ENCODE data around the gene C1QL4. TPM values are rescaled to one million over a fixed set of nuclear protein-coding genes. Genes with fewer than 3 reads are reported as not detected.

Gene C1QL4
- total and polyA plus RNA-seq, 9 of the 15 experiments (the other 6 are each of a cell fraction or from before 2014, with no cell fraction given) = 0.08 to 2.1 (median 0.31) TPM

DNA sequence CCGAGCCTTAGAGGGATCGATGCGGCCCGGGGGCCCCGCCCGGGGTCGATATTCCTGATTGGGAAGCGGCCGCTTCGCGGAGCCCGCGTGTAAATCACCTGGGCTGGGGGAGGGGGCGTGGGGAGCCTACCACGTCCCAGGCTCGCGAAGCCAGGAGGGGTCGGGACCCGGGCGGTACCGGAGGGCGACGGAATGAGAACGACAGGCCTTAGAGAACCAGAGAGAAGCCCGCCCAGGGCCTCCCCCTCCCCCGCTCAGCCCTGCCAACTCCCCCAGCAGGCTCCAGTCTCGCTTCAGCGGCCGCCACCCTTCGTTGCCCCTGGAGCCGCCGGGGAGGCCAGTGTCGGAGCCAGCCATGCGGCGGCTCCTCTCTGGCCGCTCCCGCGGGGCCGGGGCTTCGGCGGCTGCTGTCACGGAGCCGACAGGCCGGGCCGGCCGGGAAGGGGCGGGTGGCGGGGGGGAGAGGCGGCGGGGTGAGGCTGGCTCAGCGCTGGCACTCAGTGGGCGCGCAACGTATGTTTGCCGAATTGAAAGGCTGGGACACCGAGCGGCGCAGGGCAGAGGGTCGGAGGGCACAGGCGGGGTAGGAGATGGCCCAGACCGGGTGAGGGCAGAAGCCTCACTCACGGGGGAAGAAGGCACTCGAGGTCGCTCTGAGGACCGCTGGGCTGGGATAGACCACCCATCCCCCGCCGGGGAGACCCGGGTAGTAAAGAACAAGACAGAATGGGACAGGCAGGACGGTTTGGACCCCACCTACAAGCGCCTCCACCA is 8.2 kb upstream of the C1QL4 start:
- WGBS (ENCODE audit: insufficient coverage, low coverage, missing lambda C conversion rate) = 21% methylated on average over 25 of the region's 70 CpGs
- no peak for FAIRE-seq
- ChIA-PET CTCF (ENCODE audit: low intra/inter-chr PET ratio) (no interaction called here), POLR2A (no interaction called here)
- no peak overlapping the region for H3K4me2 ChIP-seq (ENCODE audit: insufficient read depth, low read length)
- H3K9ac ChIP-seq (ENCODE audit: insufficient read depth in 1 of 2, low read depth in 2 of 2, low read length in 2 of 2) = 0 out of 4 replicates have a peak overlapping the region, but pooled peaks of 1 of the 2 experiments have one; percentile 13
- in situ Hi-C loops (cut with MboI) (no loop called here), intact Hi-C loops (cut with micrococcal nuclease) (loop anchor here (10.0 kb wide), 2 partner anchors 280 to 370 kb away; partner anchors contain the start of genes KMT2D, RHEBL1, WNT1 and WNT10B)
- H3K79me2 ChIP-seq (ENCODE audit: control insufficient read depth, insufficient read depth, low read length) = no peaks in the 10 kb centered on the region
- H3K9me3 ChIP-seq (replicated peaks; ENCODE audit: control insufficient read depth, insufficient read depth, low read depth, low read length) = no peaks in the 10 kb centered on the region
- H3K9me1 ChIP-seq (ENCODE audit: control insufficient read depth, insufficient read depth, low read length) = no peaks in the 10 kb centered on the region
- no TSS peak for BruUV-seq (replicated peaks)
- no peak overlapping the region for H2AFZ ChIP-seq (ENCODE audit: low read depth, low read length)
- peaks cover 5% of the 10 kb centered on the region; the same call in 1 of the 2 replicates for H4K20me1 ChIP-seq (replicated peaks; ENCODE audit: control insufficient read depth, insufficient read depth, low read length)
- no peak overlapping the region for H3K4me3 ChIP-seq
- no peak for TF ChIP-seq CCAR2 (IDR thresholded peaks at IDR 0.05; ENCODE audit: low read depth, low read length)
- no peak for TF ChIP-seq GTF2B (IDR thresholded peaks at IDR 0.05; ENCODE audit: extremely low read depth, insufficient read length)
- no peak for TF ChIP-seq ZNF384 (IDR thresholded peaks at IDR 0.05; ENCODE audit: low read depth, low read length)
- peaks cover 27 to 37% of the 10 kb centered on the region in 2 experiments; a peak in 4 of 5 replicates for H3K27me3 ChIP-seq (ENCODE audit: control insufficient read depth in 2 of 2, insufficient read depth in 2 of 2, low read length in 2 of 2)
- ATAC-seq = no peak
- no peaks in the 10 kb centered on the region for H3K36me3 ChIP-seq (ENCODE audit: control insufficient read depth, insufficient read depth, low read length)
- H3K4me1 ChIP-seq (replicated peaks in 1 of 2; ENCODE audit: control insufficient read depth in 2 of 2, insufficient read depth in 2 of 2, low read length in 2 of 2) = peaks cover 23 to 52% of the 10 kb centered on the region in 2 experiments
- H3K27ac ChIP-seq (ENCODE audit: extremely low read depth, low read depth, low read length) = no peak overlapping the region
- no peak for DNase-seq (ENCODE audit: extremely low read depth in 1 of 4, low spot score in 3 of 4)

All from K562 (cell line).